ENCODE measurements around the gene CLDN18. TPM values are rescaled to one million over a fixed set of nuclear protein-coding genes. Genes with fewer than 3 reads are reported as not detected.

Gene CLDN18
- total RNA-seq, 1 experiment from 2014 or later: 0.17 TPM

DNA sequence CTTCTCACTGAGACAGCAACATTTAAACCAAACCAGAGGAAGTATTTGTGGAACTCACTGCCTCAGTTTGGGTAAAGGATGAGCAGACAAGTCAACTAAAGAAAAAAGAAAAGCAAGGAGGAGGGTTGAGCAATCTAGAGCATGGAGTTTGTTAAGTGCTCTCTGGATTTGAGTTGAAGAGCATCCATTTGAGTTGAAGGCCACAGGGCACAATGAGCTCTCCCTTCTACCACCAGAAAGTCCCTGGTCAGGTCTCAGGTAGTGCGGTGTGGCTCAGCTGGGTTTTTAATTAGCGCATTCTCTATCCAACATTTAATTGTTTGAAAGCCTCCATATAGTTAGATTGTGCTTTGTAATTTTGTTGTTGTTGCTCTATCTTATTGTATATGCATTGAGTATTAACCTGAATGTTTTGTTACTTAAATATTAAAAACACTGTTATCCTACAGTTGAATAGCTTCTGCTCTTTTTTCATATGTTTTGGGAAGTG lies 23.3 kb downstream of the CLDN18 start:
- RAD21 ChIA-PET (ENCODE audit: low non-redundant PET in 1 of 2, low total read pairs in 2 of 2, uncharacterized antibody in 2 of 2, unreplicated experiment in 2 of 2): no interaction called here
- H3K27me3 ChIP-seq (ENCODE audit: insufficient read depth, low read length): no peaks in the 10 kb centered on the region
- POLR2A ChIA-PET: no interaction called here
- no peak overlapping the region for H3K4me3 ChIP-seq (replicated peaks in 1 of 2; ENCODE audit: low read depth in 1 of 2, low read length in 2 of 2)
- DNase-seq (ENCODE audit: low read depth, low spot score) (no peak), ATAC-seq (no peak)
- no peaks in the 10 kb centered on the region for H3K9me2 ChIP-seq (ENCODE audit: insufficient read depth)
- H3K9me3 ChIP-seq (ENCODE audit: control insufficient read depth in 1 of 2, insufficient read depth in 1 of 2, low read depth in 1 of 2, low read length in 2 of 2): no peaks in the 10 kb centered on the region
- no peak overlapping the region for H3K4me2 ChIP-seq (ENCODE audit: low read length)
- H3K36me3 ChIP-seq (ENCODE audit: control insufficient read depth in 1 of 2, insufficient read depth in 2 of 2, low read length in 2 of 2): no peaks in the 10 kb centered on the region
- TF ChIP-seq, protein P1, sequence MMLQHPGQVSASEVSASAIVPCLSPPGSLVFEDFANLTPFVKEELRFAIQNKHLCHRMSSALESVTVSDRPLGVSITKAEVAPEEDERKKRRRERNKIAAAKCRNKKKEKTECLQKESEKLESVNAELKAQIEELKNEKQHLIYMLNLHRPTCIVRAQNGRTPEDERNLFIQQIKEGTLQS (IDR thresholded peaks at IDR 0.05): no peak
- no peak for TF ChIP-seq TCF7L2 (IDR thresholded peaks at IDR 0.05; ENCODE audit: borderline replicate concordance, extremely low read depth, insufficient read depth, insufficient read length)
- TF ChIP-seq YY1 (IDR thresholded peaks at IDR 0.05; ENCODE audit: extremely low read depth, insufficient replicate concordance, low read depth, low read length): no peak
- no peak for TF ChIP-seq REST (IDR thresholded peaks at IDR 0.05; ENCODE audit: low read depth)
- TF ChIP-seq POLR2AphosphoS5 (IDR thresholded peaks at IDR 0.05; ENCODE audit: low read depth, low read length): no peak
- no peak for TF ChIP-seq ZNF274 (IDR thresholded peaks at IDR 0.05; ENCODE audit: low read depth, low read length)
- TF ChIP-seq, protein P2, sequence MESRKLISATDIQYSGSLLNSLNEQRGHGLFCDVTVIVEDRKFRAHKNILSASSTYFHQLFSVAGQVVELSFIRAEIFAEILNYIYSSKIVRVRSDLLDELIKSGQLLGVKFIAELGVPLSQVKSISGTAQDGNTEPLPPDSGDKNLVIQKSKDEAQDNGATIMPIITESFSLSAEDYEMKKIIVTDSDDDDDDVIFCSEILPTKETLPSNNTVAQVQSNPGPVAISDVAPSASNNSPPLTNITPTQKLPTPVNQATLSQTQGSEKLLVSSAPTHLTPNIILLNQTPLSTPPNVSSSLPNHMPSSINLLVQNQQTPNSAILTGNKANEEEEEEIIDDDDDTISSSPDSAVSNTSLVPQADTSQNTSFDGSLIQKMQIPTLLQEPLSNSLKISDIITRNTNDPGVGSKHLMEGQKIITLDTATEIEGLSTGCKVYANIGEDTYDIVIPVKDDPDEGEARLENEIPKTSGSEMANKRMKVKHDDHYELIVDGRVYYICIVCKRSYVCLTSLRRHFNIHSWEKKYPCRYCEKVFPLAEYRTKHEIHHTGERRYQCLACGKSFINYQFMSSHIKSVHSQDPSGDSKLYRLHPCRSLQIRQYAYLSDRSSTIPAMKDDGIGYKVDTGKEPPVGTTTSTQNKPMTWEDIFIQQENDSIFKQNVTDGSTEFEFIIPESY (IDR thresholded peaks at IDR 0.05; ENCODE audit: extremely low read depth, insufficient replicate concordance, low read length): no peak
- no peak for TF ChIP-seq CEBPB (IDR thresholded peaks at IDR 0.05; ENCODE audit: low read depth)
- no peak for TF ChIP-seq RAD21 (IDR thresholded peaks at IDR 0.05; ENCODE audit: low read depth)
- no peak for TF ChIP-seq CTCF (IDR thresholded peaks at IDR 0.05 in 2 of 3, conservative IDR thresholded peaks at IDR 0.05 in 1 of 3; ENCODE audit: borderline replicate concordance in 1 of 3, insufficient read depth in 1 of 3, low read depth in 2 of 3, low read length in 2 of 3)
- no TSS peak for BruUV-seq (replicated peaks)
- no peak overlapping the region for H3K27ac ChIP-seq (ENCODE audit: low read depth, low read length)
- CTCF ChIA-PET: no interaction called here
- intact Hi-C loops (cut with micrococcal nuclease): no loop called here
- no peaks in the 10 kb centered on the region for H4K20me1 ChIP-seq (ENCODE audit: insufficient read depth)
- no peak overlapping the region for H2AFZ ChIP-seq (ENCODE audit: low read depth, low read length, poor library complexity, severe bottlenecking)
- H3K9ac ChIP-seq (ENCODE audit: low read length): no peak overlapping the region
- H3K79me2 ChIP-seq (ENCODE audit: insufficient read depth, low read length): no peaks in the 10 kb centered on the region
- peaks cover 0 to 5% of the 10 kb centered on the region in 2 experiments; a peak in 1 of 4 replicates for H3K4me1 ChIP-seq (ENCODE audit: control insufficient read depth in 1 of 2, insufficient read depth in 2 of 2, low read length in 2 of 2)

Data from HCT116 (cell line).